Cardiac fibroblast (primary cell): ENCODE measurements around the gene ALPG.

Experiments
- DNase-seq, 2 donors: peaks; one replicate each; pipeline versions ENCODE4 v3.0.0 to v3.0.0-alpha.2; 2010; ENCODE audit warnings: low read depth in 2 of 2
- H3K4me3 ChIP-seq, 2 donors: replicated peaks in 1 of 2; 1 replicate in 1 of 2; 2 replicates in 1 of 2; pipeline ENCODE4 v1.5.1; 2011; ENCODE audit warnings: low read depth in 2 of 2, low read length in 2 of 2, mild to moderate bottlenecking in 2 of 2, moderate library complexity in 1 of 2
- CTCF ChIP-seq: IDR thresholded peaks from one replicate; pipeline ENCODE4 v1.5.1; 2011; ENCODE audit warnings: low read depth, mild to moderate bottlenecking, low read length, inconsistent platforms

ALPG gene

GRCh38 chr2:232372231-232373208 is 34.1 kb upstream of the ALPG start:
- peak; percentile 31 to 73 for DNase-seq
- no peak overlapping the region for H3K4me3 ChIP-seq
- no peak for TF ChIP-seq CTCF

- DNase-seq: no peak
- no peak overlapping the region for H3K4me3 ChIP-seq
- no peak for TF ChIP-seq CTCF
Observed at GRCh38 chr2:232374356-232374755, 32.3 kb upstream of the ALPG start.

GRCh38 chr2:232375164-232375563 is 31.5 kb upstream of the ALPG start:
- DNase-seq: no peak
- no peak for TF ChIP-seq CTCF
- no peak overlapping the region for H3K4me3 ChIP-seq

GRCh38 chr2:232376260-232376659 is 30.4 kb upstream of the ALPG start:
- no peak for TF ChIP-seq CTCF
- no peak overlapping the region for H3K4me3 ChIP-seq
- no peak for DNase-seq

GRCh38 chr2:232376713-232377112 is 29.9 kb upstream of the ALPG start:
- TF ChIP-seq CTCF: no peak
- DNase-seq: no peak
- H3K4me3 ChIP-seq: no peak overlapping the region

- H3K4me3 ChIP-seq: no peak overlapping the region
- no peak for TF ChIP-seq CTCF
- DNase-seq: no peak
Observed at GRCh38 chr2:232377319-232377718, 29.3 kb upstream of the ALPG start.
